COLO668 (cell line): ENCODE measurements around the gene RPS21.

Experiments
- DNase-seq: peaks from one replicate; lab custom pipeline; 2025; ENCODE audit not compliant: unreplicated experiment; lab: John Stamatoyannopoulos, UW

Gene RPS21

GRCh38 chr20:62377064-62377461 lies 9.8 kb upstream of the RPS21 start:
- DNase-seq = no peak

DNA sequence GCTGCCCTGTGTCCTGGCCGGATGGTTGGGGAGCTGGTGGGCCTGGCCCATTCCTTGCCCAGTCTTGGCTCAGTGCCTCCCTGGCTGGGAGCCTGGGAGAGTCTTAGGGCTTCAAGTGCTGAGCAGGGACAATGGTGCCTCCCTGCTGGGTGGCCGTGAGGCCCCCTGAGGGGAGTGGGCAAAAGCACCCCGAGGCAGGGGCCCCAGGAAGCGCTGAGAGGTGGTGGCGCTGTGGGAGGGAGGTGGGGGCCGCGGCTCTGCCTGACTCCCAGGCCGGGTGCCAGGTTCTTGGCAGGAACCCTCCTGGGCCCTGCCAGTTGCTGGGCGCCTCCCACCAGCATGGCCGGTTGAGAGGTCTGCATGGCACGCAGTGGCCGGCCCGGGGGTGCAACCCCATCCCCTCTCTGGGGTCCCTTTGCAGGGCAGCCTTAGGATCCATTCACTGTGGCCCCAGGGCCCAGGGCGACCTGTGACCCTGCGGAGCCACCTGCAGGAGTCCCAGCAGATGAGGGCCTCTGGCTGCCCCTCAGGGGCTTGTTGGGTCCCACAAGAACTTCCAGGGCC lies 9.2 kb upstream of the RPS21 start:
- no peak for DNase-seq

- no peak for DNase-seq
Observed at GRCh38 chr20:62378215-62378614, 8.7 kb upstream of the RPS21 start.

- DNase-seq = no peak
Observed at GRCh38 chr20:62381202-62381797, 5.6 kb upstream of the RPS21 start.

- DNase-seq = no peak
Observed at GRCh38 chr20:62381842-62382241, 5.1 kb upstream of the RPS21 start.

- peak; percentile 84 for DNase-seq
Observed at GRCh38 chr20:62382306-62383198, 4.4 kb upstream of the RPS21 start.

DNA sequence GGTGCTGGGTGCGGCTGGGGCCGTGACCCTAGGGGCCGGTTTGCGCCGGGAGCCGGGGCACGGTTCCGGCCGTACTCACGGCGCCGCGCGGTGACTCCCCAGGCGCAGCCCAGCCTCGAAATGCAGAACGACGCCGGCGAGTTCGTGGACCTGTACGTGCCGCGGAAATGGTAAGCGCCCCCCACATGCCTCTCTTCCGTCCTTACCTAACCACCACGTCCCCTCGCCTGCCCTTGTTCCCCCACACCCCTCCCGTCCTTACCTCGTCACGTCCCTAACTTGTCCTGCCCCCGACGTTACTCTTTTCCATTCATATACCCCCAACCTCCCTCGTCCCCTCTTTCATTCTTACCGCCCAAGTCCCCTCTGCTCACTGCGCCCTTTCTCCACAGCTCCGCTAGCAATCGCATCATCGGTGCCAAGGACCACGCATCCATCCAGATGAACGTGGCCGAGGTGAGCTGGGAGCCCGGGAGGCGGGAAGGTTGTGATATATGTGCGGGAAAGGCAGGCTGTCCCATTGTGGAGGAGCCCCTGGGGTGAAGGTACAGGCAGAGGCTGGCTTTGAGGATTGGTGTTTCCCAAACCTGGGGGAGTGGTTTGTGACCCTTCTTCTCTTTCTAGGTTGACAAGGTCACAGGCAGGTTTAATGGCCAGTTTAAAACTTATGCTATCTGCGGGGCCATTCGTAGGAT lies 463 bp downstream of the RPS21 start:
- DNase-seq = no peak

- no peak for DNase-seq
Observed at GRCh38 chr20:62387933-62388635, 1.2 kb downstream of the RPS21 start.

DNA sequence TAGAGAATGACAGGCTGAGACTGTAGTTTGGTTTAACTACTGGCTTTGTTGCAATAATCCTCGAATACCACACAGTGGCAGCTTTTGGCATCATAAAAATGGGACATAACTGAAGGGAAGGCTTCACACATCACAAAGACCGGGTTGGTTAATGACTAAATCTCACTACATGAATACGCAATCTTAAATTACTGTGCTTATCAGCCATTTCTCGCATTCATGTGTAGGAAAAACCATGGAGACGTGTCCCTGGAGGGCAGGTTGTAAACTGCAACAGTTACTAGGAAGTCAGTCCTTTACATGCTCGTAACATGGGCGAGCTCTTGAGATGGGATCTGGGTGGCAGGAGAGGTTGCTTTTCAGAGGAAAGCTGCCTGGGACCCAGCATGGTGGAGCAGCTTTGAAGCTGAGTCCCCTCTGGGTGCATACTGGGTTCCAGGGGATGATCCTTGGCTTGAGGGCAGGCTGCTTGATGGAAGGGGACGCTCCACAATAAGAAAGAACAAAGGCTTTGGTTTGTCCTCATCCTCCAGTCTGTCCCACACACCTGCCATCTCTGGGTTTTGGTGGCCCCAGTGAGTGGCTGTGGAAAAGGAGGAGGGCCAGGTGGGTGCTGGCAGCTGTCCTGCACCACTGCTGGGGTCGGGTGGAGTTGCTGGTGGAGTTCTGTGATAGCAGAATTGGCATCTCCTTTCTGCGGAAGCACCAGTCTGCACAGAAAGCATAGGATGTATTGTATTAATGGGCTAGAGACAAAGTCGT lies 2.1 kb downstream of the RPS21 start:
- DNase-seq = no peak

GRCh38 chr20:62389601-62390087 lies 2.7 kb downstream of the RPS21 start:
- no peak for DNase-seq

DNA sequence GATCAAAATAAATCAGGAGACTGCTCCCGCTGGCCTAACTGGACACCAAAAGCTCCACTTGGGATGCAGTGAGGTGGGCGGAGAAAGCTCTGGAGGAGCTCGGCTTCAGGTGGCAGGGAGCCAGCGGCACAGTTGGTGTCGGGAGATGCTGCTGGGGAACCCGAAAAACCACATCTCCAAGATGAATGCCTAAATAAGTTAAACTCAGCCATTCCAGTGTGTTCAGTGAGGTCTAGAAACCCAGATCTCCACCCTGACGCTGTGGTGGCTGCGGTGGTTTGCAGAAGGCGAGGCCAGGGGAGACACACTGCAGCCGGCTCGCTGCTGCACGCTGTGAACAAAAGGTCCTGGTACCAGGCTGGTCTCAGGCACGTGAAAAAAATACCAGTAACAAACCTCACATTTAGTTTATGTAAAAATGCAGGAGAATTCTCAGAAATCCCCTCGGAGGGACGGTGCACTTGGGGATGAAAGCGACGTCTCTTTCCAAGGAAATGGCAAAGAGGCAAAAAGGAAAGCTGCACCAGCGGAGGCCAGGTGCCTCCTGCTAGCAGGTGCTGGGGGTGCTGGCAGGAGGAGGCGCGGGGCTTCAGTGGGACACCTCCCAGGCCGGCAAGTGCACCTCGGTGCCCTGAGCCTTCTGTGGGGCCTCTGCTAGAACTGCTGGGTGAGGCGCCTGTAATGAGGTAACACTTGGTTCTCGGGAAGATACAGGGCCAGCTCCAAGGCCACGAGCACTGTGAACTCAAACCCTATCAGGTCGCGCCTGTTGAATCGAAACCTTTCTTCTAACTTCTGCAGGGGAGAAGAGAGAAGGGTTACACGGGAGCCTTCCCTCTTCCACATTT lies 3.6 kb downstream of the RPS21 start:
- no peak for DNase-seq

DNA sequence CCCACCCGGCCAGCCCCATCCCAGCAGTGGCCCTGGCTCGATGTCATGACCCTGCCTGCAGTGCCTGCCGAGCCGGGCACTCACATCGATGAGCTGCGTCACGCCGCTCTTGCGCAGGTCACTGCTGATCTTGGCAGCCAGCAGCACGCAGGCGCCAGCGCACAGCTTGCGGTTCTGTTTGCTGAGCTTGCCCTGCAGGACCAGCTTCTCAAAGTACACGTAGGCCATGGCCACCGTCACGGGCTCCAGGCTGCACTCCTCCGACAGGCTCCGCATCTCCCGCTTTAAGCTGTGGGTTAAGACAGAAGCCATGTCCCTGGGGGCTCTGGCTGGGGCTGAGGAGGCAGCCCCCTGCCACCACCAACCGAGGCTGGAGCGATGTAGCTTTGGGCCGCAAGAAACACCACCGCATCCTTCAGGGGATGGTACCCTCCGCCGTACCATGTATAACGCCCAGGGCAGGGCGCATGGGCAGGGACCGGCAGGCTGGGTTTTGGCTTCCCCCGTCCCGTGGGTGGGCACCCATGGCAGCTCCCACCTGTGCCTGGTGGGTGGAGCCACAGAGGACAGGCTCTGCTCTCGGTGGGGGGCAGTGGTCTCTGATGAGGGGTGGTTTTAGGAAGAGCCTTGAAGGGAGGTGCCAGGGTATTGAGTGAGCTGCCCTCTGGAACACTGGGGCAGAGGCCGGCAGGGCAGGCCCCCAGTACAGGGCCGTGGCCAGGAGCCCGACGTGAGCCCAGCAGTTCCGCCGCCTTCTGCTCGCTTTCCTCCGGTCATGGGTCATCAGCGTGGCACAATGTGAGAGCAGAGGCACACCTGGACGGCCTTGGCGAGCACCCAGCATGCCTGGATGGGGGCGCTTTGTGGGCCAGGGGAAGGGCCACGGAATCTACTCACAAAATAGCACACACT lies 4.5 kb downstream of the RPS21 start:
- no peak for DNase-seq

- no peak for DNase-seq
Observed at GRCh38 chr20:62392077-62392418, 5.1 kb downstream of the RPS21 start.

GRCh38 chr20:62392621-62393334 lies 5.9 kb downstream of the RPS21 start:
- no peak for DNase-seq

- DNase-seq = no peak
Observed at GRCh38 chr20:62393335-62393665, 6.4 kb downstream of the RPS21 start.

DNA sequence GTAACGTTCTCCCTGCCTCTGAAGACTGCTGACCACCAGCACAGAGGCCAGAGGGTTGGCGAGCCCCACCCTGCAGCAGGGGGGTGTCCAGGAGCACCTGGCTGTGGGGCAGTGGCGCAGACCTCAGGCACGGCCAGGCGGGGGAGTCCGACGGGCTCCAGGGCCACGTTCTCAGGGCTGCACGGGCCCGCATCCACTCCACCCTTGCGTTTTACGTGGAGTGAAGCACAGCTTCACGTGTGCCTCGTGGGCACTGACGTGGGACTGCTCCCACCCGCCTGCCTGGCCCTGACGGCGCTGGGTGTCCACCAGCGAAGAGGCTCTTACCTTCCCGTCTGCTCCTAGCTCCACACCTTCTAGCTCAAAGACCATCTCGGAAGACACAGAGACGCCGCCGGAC lies 6.9 kb downstream of the RPS21 start:
- no peak for DNase-seq

GRCh38 chr20:62394248-62395245 lies 7.6 kb downstream of the RPS21 start:
- no peak for DNase-seq
